ENCODE results near the gene GALK1.
"Not testable (repeated sequence)": the region's sequence is repeated elsewhere in the genome, so short reads cannot be mapped to it uniquely, and the experiment has no call there.

The GALK1 gene

GRCh38 chr17:75764711-75765421 is at the start of gene GALK1:
Gene GALK1 (minus strand): TSS chr17:75765192. CDS start chr17:75765136, 56 bp downstream.
- DNase-seq (ENCODE audit: low read depth), result no peak

GRCh38 chr17:75814021-75814395 is 49.0 kb upstream of the GALK1 start:
- DNase-seq (ENCODE audit: low read depth), result no peak

GRCh38 chr17:75813081-75814020 is 48.4 kb upstream of the GALK1 start:
- no peak for DNase-seq (ENCODE audit: low read depth)

GRCh38 chr17:75812096-75813013 is 47.4 kb upstream of the GALK1 start:
- no peak for DNase-seq (ENCODE audit: low read depth)

- DNase-seq (ENCODE audit: low read depth), result no peak
Observed at GRCh38 chr17:75811174-75811573, 46.2 kb upstream of the GALK1 start.

GRCh38 chr17:75810756-75811155 is 45.8 kb upstream of the GALK1 start:
- DNase-seq (ENCODE audit: low read depth), result not testable (repeated sequence)

- DNase-seq (ENCODE audit: low read depth), result no peak
Observed at GRCh38 chr17:75810216-75810615, 45.2 kb upstream of the GALK1 start.

GRCh38 chr17:75809631-75810111 is 44.7 kb upstream of the GALK1 start:
- DNase-seq (ENCODE audit: low read depth), result no peak

GRCh38 chr17:75808905-75809621 is 44.1 kb upstream of the GALK1 start:
- DNase-seq (ENCODE audit: low read depth), result no peak

- DNase-seq (ENCODE audit: low read depth), result no peak
Observed at GRCh38 chr17:75808549-75808904, 43.5 kb upstream of the GALK1 start.

- no peak for DNase-seq (ENCODE audit: low read depth)
Observed at GRCh38 chr17:75807861-75808260, 42.9 kb upstream of the GALK1 start.

GRCh38 chr17:75806822-75807500 is 42.0 kb upstream of the GALK1 start:
- no peak for DNase-seq (ENCODE audit: low read depth)

- DNase-seq (ENCODE audit: low read depth), result no peak
Observed at GRCh38 chr17:75803883-75804282, 38.9 kb upstream of the GALK1 start.

- DNase-seq (ENCODE audit: low read depth), result no peak
Observed at GRCh38 chr17:75799402-75799801, 34.4 kb upstream of the GALK1 start.

- DNase-seq (ENCODE audit: low read depth), result no peak
Observed at GRCh38 chr17:75795820-75796607, 31.0 kb upstream of the GALK1 start.

- no peak for DNase-seq (ENCODE audit: low read depth)
Observed at GRCh38 chr17:75793460-75793859, 28.5 kb upstream of the GALK1 start.

- no peak for DNase-seq (ENCODE audit: low read depth)
Observed at GRCh38 chr17:75791254-75791653, 26.3 kb upstream of the GALK1 start.

GRCh38 chr17:75785016-75785890 is 20.3 kb upstream of the GALK1 start:
- peak; percentile 71 for DNase-seq (ENCODE audit: low read depth)

GRCh38 chr17:75784473-75785015 is 19.6 kb upstream of the GALK1 start, which contains the start of gene UNK:
Gene UNK (plus strand): TSS chr17:75784806. CDS start chr17:75784881, 75 bp downstream.
- DNase-seq (ENCODE audit: low read depth), result peak; percentile 93
